ENCODE measurements around the gene TMEM72. TPM values are rescaled to one million over a fixed set of nuclear protein-coding genes. Genes with fewer than 3 reads are reported as not detected.

Gene TMEM72
- total RNA-seq, 3 donors from 2014 or later: not detected

- Histone ChIP-seq H3K4me1 (peaks cover 4 to 17% of the 10 kb centered on the region in 2 donors), H3K27me3 (no peaks in the 10 kb centered on the region), H3K36me3 (no peaks in the 10 kb centered on the region), H3K9me3 (no peaks in the 10 kb centered on the region), H3K4me3 (peak overlapping the region; percentile 62 to 85 (median 68)), H3K27ac (peak overlapping the region; percentile 74 to 87)
- no peak for DNase-seq (ENCODE audit: low spot score in 2 of 2)
- intact Hi-C loops (cut with DNase I; ENCODE audit: low total_unique reads): no loop called here
- no peak for TF ChIP-seq POLR2A (IDR thresholded peaks at IDR 0.05)
Observed at GRCh38 chr10:44960482-44961229, 49.5 kb downstream of the TMEM72 start.

GRCh38 chr10:44961230-44961571 is 50.1 kb downstream of the TMEM72 start:
- H3K27ac ChIP-seq: no peak overlapping the region
- H3K4me1 ChIP-seq: peaks cover 4 to 17% of the 10 kb centered on the region in 2 donors
- peak overlapping the region; percentile 62 to 85 (median 68) for H3K4me3 ChIP-seq
- H3K9me3 ChIP-seq: no peaks in the 10 kb centered on the region
- DNase-seq (ENCODE audit: low spot score in 2 of 2): no peak
- no peak for TF ChIP-seq CTCF (IDR thresholded peaks at IDR 0.05)
- no peak for TF ChIP-seq POLR2A (IDR thresholded peaks at IDR 0.05)
- TF ChIP-seq POLR2AphosphoS5 (IDR thresholded peaks at IDR 0.05): no peak
- H3K27me3 ChIP-seq: no peaks in the 10 kb centered on the region
- intact Hi-C loops (cut with DNase I; ENCODE audit: low total_unique reads): no loop called here
- H3K36me3 ChIP-seq: no peaks in the 10 kb centered on the region

- Histone ChIP-seq H3K4me3 (peak overlapping the region in 1 of 3 donors; percentile 68), H3K36me3 (no peaks in the 10 kb centered on the region), H3K27ac (no peak overlapping the region), H3K4me1 (peaks cover 4 to 17% of the 10 kb centered on the region in 2 donors), H3K9me3 (no peaks in the 10 kb centered on the region), H3K27me3 (no peaks in the 10 kb centered on the region)
- no peak for TF ChIP-seq POLR2A (IDR thresholded peaks at IDR 0.05)
- TF ChIP-seq POLR2AphosphoS5 (IDR thresholded peaks at IDR 0.05): no peak
- TF ChIP-seq CTCF (IDR thresholded peaks at IDR 0.05): no peak
- intact Hi-C loops (cut with DNase I; ENCODE audit: low total_unique reads): no loop called here
- no peak for DNase-seq (ENCODE audit: low spot score in 2 of 2)
Observed at GRCh38 chr10:44961931-44962750, 51.0 kb downstream of the TMEM72 start.

GRCh38 chr10:44962870-44963738 is 52.0 kb downstream of the TMEM72 start:
- TF ChIP-seq CTCF (IDR thresholded peaks at IDR 0.05) (peak in 1 of 3 donors; percentile 30), POLR2A (IDR thresholded peaks at IDR 0.05) (no peak)
- DNase-seq (ENCODE audit: low spot score in 2 of 2): no peak
- H3K27ac ChIP-seq: peak overlapping the region; percentile 73 to 83
- no peaks in the 10 kb centered on the region for H3K36me3 ChIP-seq
- peak overlapping the region in 2 of 3 donors; percentile 19 to 68 for H3K4me3 ChIP-seq
- intact Hi-C loops (cut with DNase I; ENCODE audit: low total_unique reads): no loop called here
- peaks cover 7 to 17% of the 10 kb centered on the region in 2 donors for H3K4me1 ChIP-seq
- H3K27me3 ChIP-seq: no peaks in the 10 kb centered on the region
- no peaks in the 10 kb centered on the region for H3K9me3 ChIP-seq

Measured in breast epithelium (tissue), 4 donors.